MM.1S (cell line): ENCODE results near the gene GLCE.

Experiments used
- DNase-seq: peaks from one replicate; pipeline ENCODE4 v3.0.0-alpha.2; 2015
- H2AFZ ChIP-seq: fragments of 300-600 bp; sonication (generic); 2 replicates; pipeline ENCODE4 v1.6.0; 2016; ENCODE audit warnings: antibody characterized with exemption, low read length
- H3F3A ChIP-seq: fragments of 300-600 bp; sonication (generic); 2 replicates; pipeline ENCODE4 v1.6.1; 2016; ENCODE audit warnings: mild to moderate bottlenecking, antibody characterized with exemption, low read length, moderate library complexity, mixed read lengths; ENCODE audit not compliant: insufficient read depth
- H3K27ac ChIP-seq: fragments of 300-600 bp; sonication (generic); 2 replicates; pipeline ENCODE4 v1.5.1; 2016; ENCODE audit warnings: mild to moderate bottlenecking, low read length
- H3K27me3 ChIP-seq: fragments of 300-600 bp; sonication (generic); replicated peaks from 2 replicates; pipeline ENCODE4 v1.6.0; 2016; ENCODE audit warnings: low read length; ENCODE audit not compliant: insufficient read depth
- H3K36me3 ChIP-seq: fragments of 300-600 bp; sonication (generic); replicated peaks from 2 replicates; pipeline ENCODE4 v1.6.1; 2016; ENCODE audit warnings: mild to moderate bottlenecking, low read length, mixed read lengths; ENCODE audit not compliant: insufficient read depth
- H3K4me1 ChIP-seq: fragments of 300-600 bp; sonication (generic); 2 replicates; pipeline ENCODE4 v1.6.1; 2016; ENCODE audit warnings: low read length, mixed read lengths
- H3K4me2 ChIP-seq: fragments of 300-600 bp; sonication (generic); 2 replicates; pipeline ENCODE4 v1.6.0; 2016; ENCODE audit warnings: low read depth, low read length
- H3K4me3 ChIP-seq: fragments of 300-600 bp; sonication (generic); 2 replicates; pipeline ENCODE4 v1.5.1; 2016; ENCODE audit warnings: low read length, mixed read lengths
- H3K79me2 ChIP-seq: fragments of 300-600 bp; sonication (generic); 2 replicates; pipeline ENCODE4 v1.6.1; 2016; ENCODE audit warnings: mixed run types, low read length, mixed read lengths
- H3K9ac ChIP-seq: fragments of 300-600 bp; sonication (generic); 2 replicates; pipeline ENCODE4 v1.6.1; 2016; ENCODE audit warnings: low read length, mixed read lengths
- H3K9me2 ChIP-seq: fragments of 300-600 bp; sonication (generic); replicated peaks from 2 replicates; pipeline ENCODE4 v1.6.1; 2016; ENCODE audit warnings: mild to moderate bottlenecking, low read length, mixed read lengths; ENCODE audit not compliant: insufficient read depth
- H3K9me3 ChIP-seq: fragments of 300-600 bp; sonication (generic); replicated peaks from 2 replicates; pipeline ENCODE4 v1.6.1; 2016; ENCODE audit warnings: mild to moderate bottlenecking, low read length, mixed read lengths; ENCODE audit not compliant: insufficient read depth
- H4K20me1 ChIP-seq: fragments of 300-600 bp; sonication (generic); 2 replicates; pipeline ENCODE4 v1.6.1; 2016; ENCODE audit warnings: mild to moderate bottlenecking, low read length, moderate library complexity, mixed read lengths; ENCODE audit not compliant: insufficient read depth
- CTCF ChIP-seq: fragments of 300-600 bp; sonication (generic); IDR thresholded peaks from 2 replicates; pipeline ENCODE4 v1.5.1; 2016; ENCODE audit warnings: antibody characterized with exemption, low read length, mixed read lengths
- EZH2 ChIP-seq: fragments of 300-600 bp; sonication (generic); optimal IDR thresholded peaks from 2 replicates; pipeline ENCODE3; 2017; ENCODE audit warnings: low read depth, mild to moderate bottlenecking, antibody characterized with exemption, low read length, mixed read lengths
- EZH2phosphoT487 ChIP-seq: fragments of 300-600 bp; sonication (generic); IDR thresholded peaks from 2 replicates; pipeline ENCODE4 v1.6.1; 2018; ENCODE audit warnings: antibody characterized with exemption, low read length

The GLCE gene

GRCh38 chr15:69277316-69277715 is 116.9 kb downstream of the GLCE start:
- no peak for DNase-seq
- no peak overlapping the region for H3K9ac ChIP-seq

GRCh38 chr15:69279636-69280035 is 119.2 kb downstream of the GLCE start:
- no peak overlapping the region for H3K9ac ChIP-seq
- no peaks in the 10 kb centered on the region for H3K4me1 ChIP-seq
- no peak overlapping the region for H3K27ac ChIP-seq
- no peak overlapping the region for H3K4me2 ChIP-seq
- H3K9me2 ChIP-seq, result no peaks in the 10 kb centered on the region
- no peaks in the 10 kb centered on the region for H3K9me3 ChIP-seq
- no peak overlapping the region for H3K4me3 ChIP-seq
- H2AFZ ChIP-seq, result no peak overlapping the region
- DNase-seq, result no peak
- TF ChIP-seq CTCF (no peak), EZH2 (no peak), EZH2phosphoT487 (no peak)
- no peaks in the 10 kb centered on the region for H3K79me2 ChIP-seq
- no peaks in the 10 kb centered on the region for H3F3A ChIP-seq
- H3K27me3 ChIP-seq, result no peaks in the 10 kb centered on the region
- H4K20me1 ChIP-seq, result no peaks in the 10 kb centered on the region
- no peaks in the 10 kb centered on the region for H3K36me3 ChIP-seq

More at GRCh38 chr15:69277316-69277715, 116.9 kb downstream of the GLCE start:
- Histone ChIP-seq H3K4me1 (0 out of 2 replicates have a peak, but pooled peaks cover 3% of the 10 kb centered on the region), H3K9me2 (no peaks in the 10 kb centered on the region), H2AFZ (no peak overlapping the region), H3K4me3 (no peak overlapping the region), H4K20me1 (no peaks in the 10 kb centered on the region), H3K4me2 (no peak overlapping the region), H3K27ac (no peak overlapping the region), H3F3A (no peaks in the 10 kb centered on the region), H3K27me3 (no peaks in the 10 kb centered on the region), H3K79me2 (no peaks in the 10 kb centered on the region), H3K36me3 (no peaks in the 10 kb centered on the region), H3K9me3 (no peaks in the 10 kb centered on the region)
- TF ChIP-seq EZH2, result no peak
- no peak for TF ChIP-seq CTCF
- TF ChIP-seq EZH2phosphoT487, result no peak

DNA sequence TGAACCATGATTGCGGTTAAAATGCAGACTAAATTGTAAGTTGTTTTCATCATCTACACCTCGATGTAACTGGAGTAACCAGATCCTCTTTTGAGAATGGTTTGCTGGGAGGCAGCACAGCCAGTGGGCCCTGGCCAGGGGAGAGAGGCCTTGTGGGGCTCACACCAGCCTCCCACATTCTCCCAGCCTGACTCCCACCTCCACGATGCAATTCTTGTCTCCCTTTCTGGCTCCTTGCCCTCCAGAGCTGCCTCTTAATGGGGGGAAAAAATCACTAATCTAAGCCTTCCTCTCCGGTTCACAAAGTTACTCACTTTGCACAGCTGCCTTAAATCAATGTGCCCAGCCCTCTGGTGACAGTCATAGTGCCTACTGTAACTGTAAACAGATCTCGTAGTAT is 120.3 kb downstream of the GLCE start:
- Histone ChIP-seq H3K36me3 (no peaks in the 10 kb centered on the region), H3K4me2 (no peak overlapping the region), H3F3A (no peaks in the 10 kb centered on the region), H2AFZ (no peak overlapping the region), H4K20me1 (no peaks in the 10 kb centered on the region), H3K9ac (no peak overlapping the region), H3K79me2 (no peaks in the 10 kb centered on the region), H3K4me1 (no peaks in the 10 kb centered on the region), H3K9me3 (no peaks in the 10 kb centered on the region), H3K4me3 (no peak overlapping the region), H3K27ac (no peak overlapping the region), H3K9me2 (no peaks in the 10 kb centered on the region), H3K27me3 (no peaks in the 10 kb centered on the region)
- TF ChIP-seq EZH2phosphoT487, result no peak
- no peak for TF ChIP-seq EZH2
- no peak for TF ChIP-seq CTCF
- no peak for DNase-seq
